GM18951 (cell line): ENCODE data around the gene NKD1.

Source experiments
- POLR2A ChIP-seq: IDR thresholded peaks from 4 replicates; pipeline ENCODE4 v1.6.1; 2011; ENCODE audit warnings: mild to moderate bottlenecking; ENCODE audit not compliant: insufficient read length, insufficient read depth; ENCODE audit errors: extremely low read depth
- in situ Hi-C: fragments of 300-500 bp; cut with MboI; formaldehyde crosslinking; loops from one replicate; pipeline ENCODE4 v1.12.0; 2022; ENCODE audit warnings: low sequenced_read_pairs, mixed read lengths, inconsistent platforms; ENCODE audit not compliant: unreplicated experiment

Gene NKD1

GRCh38 chr16:50509521-50510341, 38.5 kb upstream of the NKD1 start:
- in situ Hi-C loops = no loop called here

GRCh38 chr16:50515218-50515617, 33.0 kb upstream of the NKD1 start:
- in situ Hi-C loops = no loop called here
- no peak for TF ChIP-seq POLR2A

More at GRCh38 chr16:50509521-50510341, 38.5 kb upstream of the NKD1 start:
- TF ChIP-seq POLR2A = no peak

GRCh38 chr16:50516401-50516800, 31.8 kb upstream of the NKD1 start:
- in situ Hi-C loops = no loop called here
- no peak for TF ChIP-seq POLR2A

GRCh38 chr16:50516890-50517289, 31.3 kb upstream of the NKD1 start:
- in situ Hi-C loops = no loop called here
- no peak for TF ChIP-seq POLR2A

GRCh38 chr16:50517450-50518252, 30.5 kb upstream of the NKD1 start:
- TF ChIP-seq POLR2A = no peak
- in situ Hi-C loops = no loop called here

- no peak for TF ChIP-seq POLR2A
- in situ Hi-C loops = no loop called here
Observed at GRCh38 chr16:50519001-50519400, 29.2 kb upstream of the NKD1 start.

- no peak for TF ChIP-seq POLR2A
Observed at GRCh38 chr16:50519602-50520001, 28.6 kb upstream of the NKD1 start.

GRCh38 chr16:50520451-50521245, 27.5 kb upstream of the NKD1 start:
- TF ChIP-seq POLR2A = no peak

More at GRCh38 chr16:50519602-50520001, 28.6 kb upstream of the NKD1 start:
- in situ Hi-C loops = no loop called here

GRCh38 chr16:50521246-50521900, 26.8 kb upstream of the NKD1 start:
- no peak for TF ChIP-seq POLR2A
- in situ Hi-C loops = no loop called here

More at GRCh38 chr16:50520451-50521245, 27.5 kb upstream of the NKD1 start:
- in situ Hi-C loops = no loop called here

GRCh38 chr16:50522324-50522723, 25.9 kb upstream of the NKD1 start:
- TF ChIP-seq POLR2A = no peak
- in situ Hi-C loops = no loop called here

- TF ChIP-seq POLR2A = no peak
- in situ Hi-C loops = no loop called here
Observed at GRCh38 chr16:50523710-50524109, 24.5 kb upstream of the NKD1 start.

GRCh38 chr16:50525262-50525661, 22.9 kb upstream of the NKD1 start:
- TF ChIP-seq POLR2A = no peak
- in situ Hi-C loops = no loop called here
